Endothelial cell of umbilical vein (primary cell): ENCODE measurements around the gene MAP2K5. TPM values are rescaled to one million over a fixed set of nuclear protein-coding genes. Genes with fewer than 3 reads are reported as not detected.

Source experiments
- BruUV-seq: library from RNA; stranded (reverse); fragments of 400-500 nt; replicated peaks from 2 replicates; lab custom pipeline; 2021; lab: Mats Ljungman, UMichigan
- CTCF ChIA-PET: fragments of 300-600, 350-600 bp; sonication (Branson Sonifier 250); formaldehyde crosslinking; loops from one replicate; lab custom pipeline; 2021; ENCODE audit warnings: antibody characterized with exemption, inconsistent platforms; lab: Charles Lee
- POLR2A ChIA-PET: fragments of 300-600, 350-600 bp; sonication (Branson Sonifier 250); formaldehyde crosslinking; loops from one replicate; lab custom pipeline; 2021; ENCODE audit warnings: antibody characterized with exemption, inconsistent platforms; lab: Charles Lee
- DNase-seq: peaks from one replicate; pipeline ENCODE4 v3.0.0-alpha.2; 2011; ENCODE audit warnings: low read depth, low spot score
- FAIRE-seq: peaks from 2 replicates; lab custom pipeline; 2011; peaks lifted over from hg19 to GRCh38; lab: Jason Lieb, UNC
- H2AFZ ChIP-seq: 2 replicates; pipeline ENCODE4 v1.6.0; 2012; ENCODE audit warnings: low read depth, low read length, control low read depth, inconsistent platforms
- H3K27ac ChIP-seq: 2 replicates; pipeline ENCODE4 v1.5.1; 2011; ENCODE audit warnings: low read depth, mild to moderate bottlenecking, control low read depth, low read length, moderate library complexity; ENCODE audit not compliant: insufficient read depth
- H3K27me3 ChIP-seq, 2 experiments: 2 replicates each; pipeline versions ENCODE4 v1.6.0 to v1.6.1; 2011; ENCODE audit warnings: low read length in 2 of 2, mixed read lengths in 1 of 2; ENCODE audit not compliant: control insufficient read depth in 2 of 2, insufficient read depth in 2 of 2
- H3K36me3 ChIP-seq, 2 experiments: 2 replicates in 1 of 2; 3 replicates in 1 of 2; pipeline ENCODE4 v1.5.1; 2011; ENCODE audit warnings: low read length in 2 of 2, mild to moderate bottlenecking in 1 of 2, moderate library complexity in 1 of 2; ENCODE audit not compliant: control insufficient read depth in 2 of 2, insufficient read depth in 2 of 2; ENCODE audit errors: extremely low read depth in 1 of 2
- H3K4me1 ChIP-seq: 3 replicates; pipeline ENCODE4 v1.5.1; 2011; ENCODE audit warnings: mild to moderate bottlenecking, low read length; ENCODE audit not compliant: control insufficient read depth, insufficient read depth; ENCODE audit errors: extremely low read depth
- H3K4me2 ChIP-seq: 2 replicates; pipeline ENCODE4 v1.6.1; 2011; ENCODE audit warnings: low read length, control low read depth, mixed read lengths; ENCODE audit not compliant: insufficient read depth
- H3K4me3 ChIP-seq, 3 experiments: fragments of 200-600 bp in 1 of 3; sonication (generic), shearing (Covaris generic) in 1 of 3; replicated peaks in 1 of 3; 2 replicates each; pipeline ENCODE4 v1.5.1; 2011 to 2016; ENCODE audit warnings: control low read depth in 3 of 3, low read length in 3 of 3, mild to moderate bottlenecking in 2 of 3, inconsistent platforms in 1 of 3, low read depth in 1 of 3, moderate library complexity in 1 of 3; ENCODE audit not compliant: insufficient read depth in 1 of 3
- H3K79me2 ChIP-seq: 2 replicates; pipeline ENCODE4 v1.6.0; 2012; ENCODE audit warnings: low read length, inconsistent platforms; ENCODE audit not compliant: control insufficient read depth, insufficient read depth
- H3K9ac ChIP-seq: replicated peaks from 2 replicates; pipeline ENCODE3; 2011; ENCODE audit warnings: low read length, control low read depth; ENCODE audit not compliant: insufficient read depth; ENCODE audit errors: extremely low read depth
- H3K9me1 ChIP-seq: replicated peaks from 3 replicates; pipeline ENCODE4 v1.6.0; 2011; ENCODE audit warnings: mild to moderate bottlenecking, low read length; ENCODE audit not compliant: control insufficient read depth, insufficient read depth; ENCODE audit errors: extremely low read depth
- H3K9me3 ChIP-seq: replicated peaks from 2 replicates; pipeline ENCODE4 v1.5.1; 2012; ENCODE audit warnings: low read length, inconsistent platforms; ENCODE audit not compliant: control insufficient read depth, insufficient read depth
- H4K20me1 ChIP-seq: replicated peaks from 2 replicates; pipeline ENCODE3; 2011; ENCODE audit warnings: mild to moderate bottlenecking, low read length; ENCODE audit not compliant: control insufficient read depth, insufficient read depth; ENCODE audit errors: extremely low read depth
- EZH2 ChIP-seq: IDR thresholded peaks from 2 replicates; pipeline ENCODE4 v1.6.1; 2012; ENCODE audit warnings: borderline replicate concordance, low read depth, mild to moderate bottlenecking, moderate library complexity, low read length, inconsistent platforms; ENCODE audit not compliant: severe bottlenecking
- FOS ChIP-seq: IDR thresholded peaks from 2 replicates; pipeline ENCODE4 v1.6.1; 2011; ENCODE audit warnings: mild to moderate bottlenecking, low read length, moderate library complexity, borderline replicate concordance; ENCODE audit not compliant: insufficient read depth
- GATA2 ChIP-seq: IDR thresholded peaks from 2 replicates; pipeline ENCODE4 v1.7.0; 2011; ENCODE audit warnings: low read depth, mild to moderate bottlenecking, moderate library complexity, mixed read lengths, low read length; ENCODE audit not compliant: insufficient read length, insufficient read depth
- JUN ChIP-seq: IDR thresholded peaks from 2 replicates; pipeline ENCODE4 v1.6.1; 2011; ENCODE audit warnings: borderline replicate concordance, low read depth; ENCODE audit not compliant: insufficient read length, insufficient read depth
- MYC ChIP-seq: IDR thresholded peaks from one replicate; pipeline ENCODE4 v1.6.1; 2011; ENCODE audit warnings: mild to moderate bottlenecking, low read depth, low read length
- POLR2A ChIP-seq: IDR thresholded peaks from 2 replicates; pipeline ENCODE4 v1.6.1; 2012; ENCODE audit warnings: low read depth, mild to moderate bottlenecking, control low read depth, low read length
- POLR2AphosphoS5 ChIP-seq: IDR thresholded peaks from 2 replicates; pipeline ENCODE4 v1.6.1; 2012; ENCODE audit warnings: low read depth, mild to moderate bottlenecking, control low read depth, low read length, moderate library complexity; ENCODE audit not compliant: insufficient read depth
- dilution Hi-C: fragments of 300-500 bp; cut with MboI; formaldehyde crosslinking; loops from one replicate; pipeline ENCODE4 v1.15.0; 2019; ENCODE audit warnings: low sequenced_read_pairs; ENCODE audit not compliant: extremely low pct_ligation_motif_present
- intact Hi-C: fragments of 100-400 bp; cut with micrococcal nuclease; formaldehyde crosslinking; loops from one replicate; pipeline ENCODE4 v1.10.0; 2022
- polyA plus RNA-seq, 4 experiments: library from polyadenylated mRNA; depleted of rRNA in 3 of 4; stranded (reverse) in 3 of 4; unstranded in 1 of 4; fragments of >200 nt; gene quantifications; 2 replicates each; pipeline versions ENCODE4 v1.2.1 to v1.2.3, GENCODE V29; 2011 to 2012; ENCODE audit warnings: missing spikeins in 1 of 4
- total RNA-seq: library from RNA; stranded (reverse); gene quantifications from 2 replicates; pipeline ENCODE4 v1.2.3, GENCODE V29; 2021
- TF ChIP-seq, protein P1 (sequence below), 2 donors: IDR thresholded peaks; 1 replicate in 1 of 2; 2 replicates in 1 of 2; pipeline ENCODE4 v1.5.1; 2011; ENCODE audit warnings: low read length in 2 of 2, mild to moderate bottlenecking in 2 of 2, moderate library complexity in 2 of 2, control low read depth in 1 of 2, inconsistent platforms in 1 of 2, low read depth in 1 of 2; ENCODE audit not compliant: insufficient read depth in 1 of 2; ENCODE audit errors: extremely low read depth in 1 of 2
- TF ChIP-seq, protein P2 (sequence below): IDR thresholded peaks from 2 replicates; pipeline ENCODE4 v1.6.1; 2011; ENCODE audit not compliant: insufficient read depth, insufficient read length

Gene MAP2K5
- total and polyA plus RNA-seq, 2 donors (not counting 3 experiments of a cell fraction or from before 2014, with no cell fraction given) = 4.9 to 24.7 TPM

DNA sequence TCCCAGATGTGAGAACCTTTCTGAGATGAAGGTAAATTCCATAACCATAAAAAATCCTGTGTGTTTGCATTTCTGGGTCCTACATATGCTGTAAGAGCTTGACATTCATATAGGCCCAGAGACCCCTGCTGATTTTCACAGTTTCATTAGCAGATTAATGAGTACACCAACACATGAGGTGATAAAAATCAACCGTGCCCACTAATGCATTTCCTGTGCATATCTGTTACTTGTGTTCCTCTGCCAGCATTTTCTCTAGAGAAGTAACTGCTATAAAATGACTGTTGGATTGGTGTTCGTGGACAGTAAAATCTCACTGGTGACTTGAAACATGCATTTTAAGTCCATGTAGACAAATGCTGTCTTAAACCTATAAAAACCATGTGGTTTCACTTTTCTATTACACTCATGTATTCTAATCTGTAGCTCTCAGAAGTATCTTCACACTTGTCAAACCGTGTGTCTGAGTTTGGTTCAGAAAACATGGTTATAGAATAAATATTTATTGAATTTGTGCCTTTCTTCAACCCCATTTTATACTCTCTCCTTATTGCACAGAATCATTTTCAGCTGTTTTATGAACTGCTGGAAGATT, 14.6 kb downstream of the MAP2K5 start:
- no peak for FAIRE-seq
- intact Hi-C loops (no loop called here), dilution Hi-C loops (no loop called here)
- H3K79me2 ChIP-seq = no peaks in the 10 kb centered on the region
- H3K36me3 ChIP-seq = no peaks in the 10 kb centered on the region
- no peaks in the 10 kb centered on the region for H3K4me1 ChIP-seq
- H3K9me1 ChIP-seq = no peaks in the 10 kb centered on the region
- ChIA-PET CTCF (no interaction called here), POLR2A (interaction anchor here (0.6 kb wide), 1 partner anchor 34 kb away, joined by 3 read pairs; no protein-coding TSS in a partner anchor)
- no peak for TF ChIP-seq JUN
- TF ChIP-seq MYC = no peak
- TF ChIP-seq POLR2A = no peak
- TF ChIP-seq, protein P1, sequence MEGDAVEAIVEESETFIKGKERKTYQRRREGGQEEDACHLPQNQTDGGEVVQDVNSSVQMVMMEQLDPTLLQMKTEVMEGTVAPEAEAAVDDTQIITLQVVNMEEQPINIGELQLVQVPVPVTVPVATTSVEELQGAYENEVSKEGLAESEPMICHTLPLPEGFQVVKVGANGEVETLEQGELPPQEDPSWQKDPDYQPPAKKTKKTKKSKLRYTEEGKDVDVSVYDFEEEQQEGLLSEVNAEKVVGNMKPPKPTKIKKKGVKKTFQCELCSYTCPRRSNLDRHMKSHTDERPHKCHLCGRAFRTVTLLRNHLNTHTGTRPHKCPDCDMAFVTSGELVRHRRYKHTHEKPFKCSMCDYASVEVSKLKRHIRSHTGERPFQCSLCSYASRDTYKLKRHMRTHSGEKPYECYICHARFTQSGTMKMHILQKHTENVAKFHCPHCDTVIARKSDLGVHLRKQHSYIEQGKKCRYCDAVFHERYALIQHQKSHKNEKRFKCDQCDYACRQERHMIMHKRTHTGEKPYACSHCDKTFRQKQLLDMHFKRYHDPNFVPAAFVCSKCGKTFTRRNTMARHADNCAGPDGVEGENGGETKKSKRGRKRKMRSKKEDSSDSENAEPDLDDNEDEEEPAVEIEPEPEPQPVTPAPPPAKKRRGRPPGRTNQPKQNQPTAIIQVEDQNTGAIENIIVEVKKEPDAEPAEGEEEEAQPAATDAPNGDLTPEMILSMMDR (IDR thresholded peaks at IDR 0.05; ENCODE audit: extremely low read depth in 1 of 2, insufficient read depth in 1 of 2, low read depth in 1 of 2, low read length in 2 of 2) = no peak
- no peak for TF ChIP-seq EZH2
- no peak for TF ChIP-seq POLR2AphosphoS5
- no peak for TF ChIP-seq GATA2
- no peak for TF ChIP-seq FOS
- TF ChIP-seq, protein P2, sequence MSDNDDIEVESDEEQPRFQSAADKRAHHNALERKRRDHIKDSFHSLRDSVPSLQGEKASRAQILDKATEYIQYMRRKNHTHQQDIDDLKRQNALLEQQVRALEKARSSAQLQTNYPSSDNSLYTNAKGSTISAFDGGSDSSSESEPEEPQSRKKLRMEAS = no peak
- no peaks in the 10 kb centered on the region for H4K20me1 ChIP-seq
- H3K4me2 ChIP-seq = no peak overlapping the region
- no peak overlapping the region for H3K9ac ChIP-seq
- H2AFZ ChIP-seq = no peak overlapping the region
- no peak overlapping the region for H3K27ac ChIP-seq
- no peaks in the 10 kb centered on the region for H3K27me3 ChIP-seq
- H3K4me3 ChIP-seq = no peak overlapping the region
- no peak for DNase-seq
- no peaks in the 10 kb centered on the region for H3K9me3 ChIP-seq
- BruUV-seq = no TSS peak
